ENCODE data around the gene ARL14. TPM values are rescaled to one million over a fixed set of nuclear protein-coding genes. Genes with fewer than 3 reads are reported as not detected.

ARL14 gene
- total and polyA plus RNA-seq, 4 donors, result not detected

DNA sequence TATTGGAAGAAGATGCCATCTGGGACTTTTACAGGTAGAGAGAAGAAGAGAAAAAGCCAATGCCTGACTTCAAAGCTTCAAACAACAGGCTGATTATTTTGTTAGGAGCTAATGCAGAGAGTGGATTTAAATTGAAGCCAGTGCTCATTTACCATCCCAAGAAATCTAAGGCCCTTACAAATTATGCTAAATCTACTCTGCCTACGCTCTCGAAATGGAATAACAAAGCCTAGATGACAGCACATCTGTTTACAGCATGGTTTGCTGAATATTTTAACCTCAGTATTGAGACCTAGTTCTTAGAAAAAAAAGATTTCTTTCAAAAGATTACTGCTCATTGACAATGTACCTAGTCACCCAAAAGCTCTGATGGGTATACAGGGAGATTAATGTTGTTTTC, 16.2 kb downstream of the ARL14 start:
- WGBS (ENCODE audit: insufficient coverage), result no CpG with 5 or more reads among the region's 2 CpGs
- DNase-seq (ENCODE audit: low read depth in 4 of 6, low spot score in 6 of 6), result no peak
- Histone ChIP-seq H3K4me1 (ENCODE audit: control insufficient read depth, insufficient read depth, low read length) (no peaks in the 10 kb centered on the region), H3K36me3 (ENCODE audit: control insufficient read depth, insufficient read depth, low read length) (no peaks in the 10 kb centered on the region), H3K9me3 (ENCODE audit: control insufficient read depth, insufficient read depth, low read length) (no peaks in the 10 kb centered on the region), H3K27ac (ENCODE audit: low read depth, low read length) (no peak overlapping the region), H3K27me3 (ENCODE audit: control insufficient read depth, insufficient read depth, low read length) (no peaks in the 10 kb centered on the region), H3K4me3 (ENCODE audit: low read depth, low read length) (no peak overlapping the region)

DNA sequence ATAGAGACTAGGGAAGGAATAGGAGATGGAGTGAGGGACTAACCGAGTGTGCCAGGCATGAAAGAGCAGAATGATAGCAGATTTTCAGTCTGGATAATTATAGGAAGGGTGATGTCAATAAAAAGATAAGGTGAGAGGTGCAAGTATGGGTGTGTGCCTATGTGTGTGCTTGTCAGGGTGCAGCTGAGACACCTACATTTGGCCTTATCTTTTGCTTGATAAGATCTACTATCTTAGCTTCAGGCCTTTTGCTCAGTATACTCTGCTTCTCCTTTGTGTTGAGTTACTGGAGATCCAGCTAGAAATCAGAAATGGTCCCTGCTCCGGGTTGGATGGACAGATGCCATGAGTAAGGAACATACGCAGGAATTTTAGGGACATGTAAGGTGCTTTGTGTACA, 17.4 kb downstream of the ARL14 start:
- DNase-seq (ENCODE audit: low read depth in 4 of 6, low spot score in 6 of 6), result no peak

GRCh38 chr3:160695003-160695402, 18.0 kb downstream of the ARL14 start:
- no peaks in the 10 kb centered on the region for H3K9me3 ChIP-seq (ENCODE audit: control insufficient read depth, insufficient read depth, low read length)
- 85% methylated on average over 5 of the region's 8 CpGs for WGBS (ENCODE audit: insufficient coverage)
- H3K36me3 ChIP-seq (ENCODE audit: control insufficient read depth, insufficient read depth, low read length), result no peaks in the 10 kb centered on the region
- H3K27me3 ChIP-seq (ENCODE audit: control insufficient read depth, insufficient read depth, low read length), result no peaks in the 10 kb centered on the region
- DNase-seq (ENCODE audit: low read depth in 4 of 6, low spot score in 6 of 6), result no peak
- H3K4me1 ChIP-seq (ENCODE audit: control insufficient read depth, insufficient read depth, low read length), result no peaks in the 10 kb centered on the region
- H3K4me3 ChIP-seq (ENCODE audit: low read depth, low read length), result no peak overlapping the region
- no peak overlapping the region for H3K27ac ChIP-seq (ENCODE audit: low read depth, low read length)

More for the DNA sequence above, 17.4 kb downstream of the ARL14 start:
- WGBS (ENCODE audit: insufficient coverage), result 92% methylated on average over 1 of the region's 3 CpGs
- Histone ChIP-seq H3K4me3 (ENCODE audit: low read depth, low read length) (no peak overlapping the region), H3K27me3 (ENCODE audit: control insufficient read depth, insufficient read depth, low read length) (no peaks in the 10 kb centered on the region), H3K9me3 (ENCODE audit: control insufficient read depth, insufficient read depth, low read length) (no peaks in the 10 kb centered on the region), H3K36me3 (ENCODE audit: control insufficient read depth, insufficient read depth, low read length) (no peaks in the 10 kb centered on the region), H3K27ac (ENCODE audit: low read depth, low read length) (no peak overlapping the region), H3K4me1 (ENCODE audit: control insufficient read depth, insufficient read depth, low read length) (no peaks in the 10 kb centered on the region)

DNA sequence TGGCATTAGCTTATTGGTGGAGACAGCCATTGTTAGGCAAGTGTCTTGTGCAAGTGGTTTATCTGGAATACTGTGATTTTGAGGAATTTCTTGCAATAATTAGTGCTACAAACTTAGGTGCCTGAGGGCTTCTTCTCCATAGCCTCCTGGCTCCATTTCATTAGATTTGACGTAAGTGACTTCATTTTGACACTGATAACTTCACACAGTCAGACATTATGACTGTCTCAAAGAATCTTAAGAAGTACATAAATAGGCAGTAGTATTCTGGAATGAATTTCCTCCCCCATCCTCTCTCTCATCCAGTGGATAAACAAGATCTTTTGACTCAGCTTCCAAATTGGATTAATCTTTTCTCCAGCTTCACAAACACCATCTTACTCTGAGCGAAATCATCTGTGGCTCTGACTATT, 19.0 kb downstream of the ARL14 start:
- Histone ChIP-seq H3K9me3 (ENCODE audit: control insufficient read depth, insufficient read depth, low read length) (no peaks in the 10 kb centered on the region), H3K4me3 (ENCODE audit: low read depth, low read length) (no peak overlapping the region), H3K27me3 (ENCODE audit: control insufficient read depth, insufficient read depth, low read length) (no peaks in the 10 kb centered on the region), H3K27ac (ENCODE audit: low read depth, low read length) (no peak overlapping the region), H3K4me1 (ENCODE audit: control insufficient read depth, insufficient read depth, low read length) (no peaks in the 10 kb centered on the region), H3K36me3 (ENCODE audit: control insufficient read depth, insufficient read depth, low read length) (no peaks in the 10 kb centered on the region)
- WGBS (ENCODE audit: insufficient coverage), result no CpG with 5 or more reads among the region's 2 CpGs
- DNase-seq (ENCODE audit: low read depth in 4 of 6, low spot score in 6 of 6), result no peak

DNA sequence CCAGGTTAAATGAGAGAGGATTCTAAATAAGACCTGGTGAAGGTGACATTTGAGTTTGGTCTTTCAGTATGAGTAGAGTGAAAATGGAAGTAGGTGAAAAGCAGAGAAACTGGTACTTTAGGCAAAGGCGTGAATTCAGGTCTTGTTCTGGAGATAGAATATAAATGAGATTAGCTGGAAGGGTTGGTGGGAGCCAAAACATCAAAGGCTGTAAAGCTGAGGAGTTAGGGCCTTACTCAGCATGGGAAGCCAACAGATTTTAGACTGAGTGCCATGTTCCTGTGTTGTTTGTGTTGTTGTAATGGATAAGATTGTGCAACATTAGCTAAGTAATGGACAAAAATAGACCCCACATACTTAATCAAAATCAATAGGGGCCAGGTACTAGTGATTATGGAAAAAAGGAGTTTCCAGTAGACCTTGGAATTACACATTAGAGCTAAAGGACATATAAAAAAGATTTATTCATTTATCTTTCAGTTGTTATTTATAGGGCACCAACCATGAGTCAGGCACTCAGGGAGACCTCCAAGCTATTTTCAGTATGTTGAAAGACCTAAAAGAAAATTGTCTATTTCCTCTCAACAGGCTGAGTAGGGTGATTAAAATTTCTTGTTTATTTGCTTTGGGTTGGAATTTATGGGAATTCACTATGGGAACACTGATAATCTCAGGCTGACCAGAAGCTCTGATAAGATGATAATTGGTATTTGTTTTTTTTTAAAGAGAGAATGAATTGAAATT, 20.8 kb downstream of the ARL14 start:
- H3K36me3 ChIP-seq (ENCODE audit: control insufficient read depth, insufficient read depth, low read length), result no peaks in the 10 kb centered on the region
- H3K27me3 ChIP-seq (ENCODE audit: control insufficient read depth, insufficient read depth, low read length), result no peaks in the 10 kb centered on the region
- no peak for DNase-seq (ENCODE audit: low read depth in 4 of 6, low spot score in 6 of 6)
- WGBS (ENCODE audit: insufficient coverage), result 100% methylated on average over 1 of the region's 1 CpG
- no peak overlapping the region for H3K4me3 ChIP-seq (ENCODE audit: low read depth, low read length)
- H3K27ac ChIP-seq (ENCODE audit: low read depth, low read length), result no peak overlapping the region
- H3K9me3 ChIP-seq (ENCODE audit: control insufficient read depth, insufficient read depth, low read length), result no peaks in the 10 kb centered on the region
- H3K4me1 ChIP-seq (ENCODE audit: control insufficient read depth, insufficient read depth, low read length), result no peaks in the 10 kb centered on the region

- no peaks in the 10 kb centered on the region for H3K9me3 ChIP-seq (ENCODE audit: control insufficient read depth, insufficient read depth, low read length)
- no CpG with 5 or more reads among the region's 1 CpG for WGBS (ENCODE audit: insufficient coverage)
- H3K27me3 ChIP-seq (ENCODE audit: control insufficient read depth, insufficient read depth, low read length), result no peaks in the 10 kb centered on the region
- H3K4me1 ChIP-seq (ENCODE audit: control insufficient read depth, insufficient read depth, low read length), result no peaks in the 10 kb centered on the region
- no peak overlapping the region for H3K4me3 ChIP-seq (ENCODE audit: low read depth, low read length)
- no peak overlapping the region for H3K27ac ChIP-seq (ENCODE audit: low read depth, low read length)
- DNase-seq (ENCODE audit: low read depth in 4 of 6, low spot score in 6 of 6), result no peak
- no peaks in the 10 kb centered on the region for H3K36me3 ChIP-seq (ENCODE audit: control insufficient read depth, insufficient read depth, low read length)
These were observed 21.7 kb downstream of the ARL14 start for GRCh38 chr3:160698599-160699195.

DNA sequence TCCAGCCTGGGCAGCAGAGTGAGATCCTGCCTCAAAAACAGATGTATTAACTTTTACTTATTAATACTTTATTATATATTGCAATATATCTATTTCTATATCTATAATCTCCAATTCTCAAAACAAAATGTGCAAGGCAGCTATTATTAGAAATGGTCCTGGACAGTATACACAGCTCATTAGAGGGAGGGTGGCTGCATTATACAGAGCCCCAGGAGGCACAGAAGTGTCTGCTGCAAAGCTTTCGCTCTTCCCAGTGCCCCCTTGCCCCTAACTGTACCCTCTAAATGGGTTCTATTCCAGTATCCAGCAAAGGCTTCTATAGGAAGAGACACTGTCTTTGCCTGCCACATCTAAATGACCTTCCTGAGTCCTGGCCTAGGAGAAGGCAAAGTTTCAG, 24.5 kb downstream of the ARL14 start:
- H3K27ac ChIP-seq (ENCODE audit: low read depth, low read length), result no peak overlapping the region
- no peaks in the 10 kb centered on the region for H3K27me3 ChIP-seq (ENCODE audit: control insufficient read depth, insufficient read depth, low read length)
- DNase-seq (ENCODE audit: low read depth in 4 of 6, low spot score in 6 of 6), result no peak
- no peaks in the 10 kb centered on the region for H3K4me1 ChIP-seq (ENCODE audit: control insufficient read depth, insufficient read depth, low read length)
- no peaks in the 10 kb centered on the region for H3K9me3 ChIP-seq (ENCODE audit: control insufficient read depth, insufficient read depth, low read length)
- 100% methylated on average over 1 of the region's 1 CpG for WGBS (ENCODE audit: insufficient coverage)
- H3K36me3 ChIP-seq (ENCODE audit: control insufficient read depth, insufficient read depth, low read length), result no peaks in the 10 kb centered on the region
- H3K4me3 ChIP-seq (ENCODE audit: low read depth, low read length), result no peak overlapping the region

DNA sequence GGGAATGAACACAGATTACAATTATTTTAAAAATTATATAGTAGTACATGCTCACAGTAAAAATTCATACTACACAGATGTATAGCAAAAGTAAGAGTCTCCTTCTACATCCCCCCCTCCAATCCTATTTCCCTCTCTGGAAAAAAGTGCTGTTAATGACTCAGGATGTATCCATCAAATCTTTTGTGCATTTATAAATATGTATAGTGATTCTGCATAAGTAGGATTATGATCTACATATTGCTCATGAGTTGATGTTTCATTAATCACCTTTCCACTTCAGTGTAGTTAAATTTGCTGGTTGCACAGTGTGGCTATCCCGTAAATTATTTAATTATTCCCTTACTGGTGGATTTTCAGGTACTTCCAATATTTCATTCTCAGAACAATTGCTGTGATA, 25.3 kb downstream of the ARL14 start:
- Histone ChIP-seq H3K27me3 (ENCODE audit: control insufficient read depth, insufficient read depth, low read length) (no peaks in the 10 kb centered on the region), H3K4me3 (ENCODE audit: low read depth, low read length) (no peak overlapping the region), H3K36me3 (ENCODE audit: control insufficient read depth, insufficient read depth, low read length) (no peaks in the 10 kb centered on the region), H3K4me1 (ENCODE audit: control insufficient read depth, insufficient read depth, low read length) (no peaks in the 10 kb centered on the region), H3K9me3 (ENCODE audit: control insufficient read depth, insufficient read depth, low read length) (no peaks in the 10 kb centered on the region), H3K27ac (ENCODE audit: low read depth, low read length) (no peak overlapping the region)
- no CpG with 5 or more reads among the region's 1 CpG for WGBS (ENCODE audit: insufficient coverage)
- DNase-seq (ENCODE audit: low read depth in 4 of 6, low spot score in 6 of 6), result no peak

- 92% methylated on average over 2 of the region's 2 CpGs for WGBS (ENCODE audit: insufficient coverage)
- H3K36me3 ChIP-seq (ENCODE audit: control insufficient read depth, insufficient read depth, low read length), result no peaks in the 10 kb centered on the region
- no peaks in the 10 kb centered on the region for H3K27me3 ChIP-seq (ENCODE audit: control insufficient read depth, insufficient read depth, low read length)
- no peaks in the 10 kb centered on the region for H3K4me1 ChIP-seq (ENCODE audit: control insufficient read depth, insufficient read depth, low read length)
- no peak overlapping the region for H3K4me3 ChIP-seq (ENCODE audit: low read depth, low read length)
- no peak for DNase-seq (ENCODE audit: low read depth in 4 of 6, low spot score in 6 of 6)
- H3K9me3 ChIP-seq (ENCODE audit: control insufficient read depth, insufficient read depth, low read length), result no peaks in the 10 kb centered on the region
- H3K27ac ChIP-seq (ENCODE audit: low read depth, low read length), result no peak overlapping the region
These were observed 27.0 kb downstream of the ARL14 start for GRCh38 chr3:160703974-160704373.

GRCh38 chr3:160707187-160707794, 30.3 kb downstream of the ARL14 start:
- Histone ChIP-seq H3K27ac (ENCODE audit: low read depth, low read length) (no peak overlapping the region), H3K27me3 (ENCODE audit: control insufficient read depth, insufficient read depth, low read length) (no peaks in the 10 kb centered on the region), H3K9me3 (ENCODE audit: control insufficient read depth, insufficient read depth, low read length) (no peaks in the 10 kb centered on the region), H3K4me3 (ENCODE audit: low read depth, low read length) (no peak overlapping the region), H3K4me1 (ENCODE audit: control insufficient read depth, insufficient read depth, low read length) (no peaks in the 10 kb centered on the region), H3K36me3 (ENCODE audit: control insufficient read depth, insufficient read depth, low read length) (no peaks in the 10 kb centered on the region)
- DNase-seq (ENCODE audit: low read depth in 4 of 6, low spot score in 6 of 6), result peak; percentile 36 to 94 (median 56)
- no CpG with 5 or more reads among the region's 4 CpGs for WGBS (ENCODE audit: insufficient coverage)
